C4-2B (cell line): ENCODE results near the gene JARID2.

Experiments
- H3K27ac ChIP-seq: fragments of 450-650 bp; 2 replicates; pipeline ENCODE4 v1.5.1; 2017
- CTCF ChIP-seq: fragments of 450-650 bp; conservative IDR thresholded peaks from 2 replicates; pipeline ENCODE4 v1.5.1; 2017; ENCODE audit warnings: mild to moderate bottlenecking
- ZFX ChIP-seq: fragments of 450-650 bp; IDR thresholded peaks from 2 replicates; pipeline ENCODE4 v1.6.1; 2017

The JARID2 gene

DNA sequence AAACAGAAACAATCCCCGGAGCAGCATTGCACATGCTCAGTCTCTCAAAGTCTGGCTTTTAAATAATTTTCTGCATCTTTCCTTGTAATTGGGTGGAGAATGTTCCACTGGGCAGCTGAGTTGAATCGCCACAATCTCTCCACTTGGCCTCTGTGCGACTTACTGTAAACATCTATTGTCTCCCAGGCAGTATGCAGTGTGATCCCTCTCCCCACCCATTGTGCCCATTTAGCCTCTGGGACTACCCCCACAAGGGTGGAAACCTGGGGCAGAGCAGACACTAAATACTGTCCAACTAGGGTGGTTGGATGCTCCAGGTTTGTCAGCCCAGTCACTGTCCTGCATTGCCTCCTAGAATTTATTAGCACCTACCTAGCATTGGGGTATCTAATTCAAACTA is 96.2 kb downstream of the JARID2 start:
- no peak overlapping the region for H3K27ac ChIP-seq
- TF ChIP-seq ZFX: no peak

DNA sequence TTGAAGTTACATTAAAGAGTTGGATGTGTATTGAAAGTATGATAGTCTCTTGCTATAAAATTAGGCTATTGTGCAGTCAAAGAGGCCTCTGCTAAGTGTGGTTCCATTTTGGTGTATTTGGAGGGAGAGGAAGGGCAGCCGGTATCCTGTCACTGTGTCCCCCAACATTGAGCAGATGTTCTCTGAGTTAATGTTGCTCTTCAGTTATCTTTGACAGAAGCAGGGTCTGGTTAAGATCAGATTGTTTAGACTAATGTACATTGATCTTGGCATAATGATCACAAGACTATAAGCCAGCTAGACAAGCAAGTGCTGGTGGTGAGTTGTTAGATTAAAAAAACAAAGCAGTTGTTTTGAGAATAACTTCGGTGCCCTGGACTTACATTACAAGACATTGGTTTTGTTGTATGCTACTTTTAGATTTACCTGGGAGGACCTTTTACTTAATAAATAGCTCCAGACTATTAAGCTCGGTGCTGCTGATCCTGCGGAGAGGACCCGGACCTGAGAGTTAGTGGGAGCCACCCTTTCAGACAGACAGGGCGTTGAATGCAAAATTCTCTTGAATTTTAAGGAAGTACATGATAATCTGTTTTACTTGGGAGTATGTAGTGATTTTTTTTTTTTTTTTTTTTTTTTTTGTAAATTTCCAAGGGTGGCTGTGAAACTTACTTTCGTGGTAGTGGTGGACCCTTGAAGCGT is 97.8 kb downstream of the JARID2 start:
- no peak for TF ChIP-seq ZFX
- H3K27ac ChIP-seq: no peak overlapping the region

DNA sequence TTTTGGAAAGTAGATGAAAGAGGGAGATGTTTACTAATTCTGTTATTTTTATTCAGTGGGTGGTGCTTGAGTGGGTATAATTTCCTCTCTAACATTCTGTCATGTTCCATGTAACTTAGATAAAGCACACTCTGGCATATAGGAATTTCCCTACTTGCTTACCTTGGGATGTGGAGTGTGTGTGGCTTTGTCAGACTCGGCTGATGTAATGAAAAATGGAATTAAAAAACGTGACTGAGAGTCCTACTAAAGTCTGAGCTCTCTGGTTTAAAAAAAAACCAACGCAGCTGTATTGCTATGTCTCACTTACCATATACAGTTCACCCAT is 98.3 kb downstream of the JARID2 start:
- TF ChIP-seq CTCF (no peak), ZFX (no peak)
- no peak overlapping the region for H3K27ac ChIP-seq

DNA sequence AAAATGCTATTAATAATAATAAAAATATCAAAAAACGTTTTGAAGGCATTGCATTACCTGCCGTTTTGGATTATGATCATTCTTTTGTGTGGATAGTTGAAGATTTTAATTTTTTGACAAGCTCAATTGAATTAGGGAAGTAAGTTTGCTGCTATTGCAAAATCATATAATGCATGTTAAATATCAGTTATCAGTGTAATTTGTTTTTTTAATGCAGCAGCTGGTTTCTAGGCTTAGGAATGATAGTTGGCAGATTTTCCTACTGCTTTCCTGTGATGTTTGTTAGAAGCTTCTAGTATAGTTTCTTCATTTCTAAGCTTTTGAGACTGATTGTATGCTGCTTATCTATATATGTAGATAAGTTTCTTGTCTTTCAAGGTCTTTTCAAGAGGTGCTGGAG is 99.0 kb downstream of the JARID2 start:
- H3K27ac ChIP-seq: no peak overlapping the region
- TF ChIP-seq ZFX (no peak), CTCF (no peak)

GRCh38 chr6:15346315-15346714 is 100.4 kb downstream of the JARID2 start:
- TF ChIP-seq CTCF (no peak), ZFX (no peak)

GRCh38 chr6:15348528-15348927 is 102.7 kb downstream of the JARID2 start:
- TF ChIP-seq CTCF (no peak), ZFX (no peak)
- no peak overlapping the region for H3K27ac ChIP-seq

More at GRCh38 chr6:15346315-15346714, 100.4 kb downstream of the JARID2 start:
- no peak overlapping the region for H3K27ac ChIP-seq

DNA sequence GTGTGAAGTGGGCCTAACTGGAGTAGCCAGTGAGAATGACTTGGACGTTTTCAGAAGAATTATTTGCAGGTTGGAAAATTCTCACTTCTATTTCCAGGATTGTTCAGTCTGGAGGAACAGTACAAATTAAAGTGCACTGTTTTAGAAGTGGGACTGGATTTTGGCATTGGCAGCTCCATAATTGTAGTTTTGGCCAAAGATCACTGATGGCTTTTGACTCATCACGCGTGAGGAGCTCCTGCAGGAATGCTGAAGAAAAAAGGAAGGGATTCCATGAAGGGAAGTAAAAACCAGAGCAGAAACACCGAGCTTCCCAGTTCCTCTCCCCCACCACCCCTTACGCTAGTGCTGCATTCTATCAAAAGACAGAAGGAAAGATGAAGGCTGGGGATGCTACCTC is 103.5 kb downstream of the JARID2 start:
- TF ChIP-seq CTCF: no peak
- no peak for TF ChIP-seq ZFX
- H3K27ac ChIP-seq: no peak overlapping the region

GRCh38 chr6:15350386-15351083 is 104.7 kb downstream of the JARID2 start:
- no peak overlapping the region for H3K27ac ChIP-seq
- TF ChIP-seq CTCF: no peak
- no peak for TF ChIP-seq ZFX
